SK-N-SH (cell line): ENCODE data around the gene PCYOX1L. TPM values are rescaled to one million over a fixed set of nuclear protein-coding genes. Genes with fewer than 3 reads are reported as not detected.
A peak's percentile ranks its signal among the peaks of the same experiment; 100 is the strongest.

Experiments
- CTCF ChIA-PET: fragments of 300-600, 350-600 bp; formaldehyde crosslinking; extraction: SDS; loops from one replicate; lab custom pipeline; 2021; lab: Yijun Ruan, JAX
- POLR2A ChIA-PET: fragments of 350-600 bp; sonication (Branson Sonifier 250); formaldehyde crosslinking; extraction: SDS; loops from one replicate; lab custom pipeline; 2020; ENCODE audit warnings: antibody characterized with exemption, inconsistent platforms; lab: Yijun Ruan, JAX
- DNase-seq: peaks from one replicate; pipeline ENCODE4 v3.0.0; 2012
- H2AFZ ChIP-seq: fragments of 200-600 bp; sonication (generic); 2 replicates; pipeline ENCODE4 v1.8.1; 2016; ENCODE audit warnings: antibody characterized with exemption, mild to moderate bottlenecking, low read depth
- H3F3A ChIP-seq: fragments of 200-600 bp; sonication (generic); replicated peaks from 2 replicates; pipeline ENCODE3; 2016; ENCODE audit warnings: antibody characterized with exemption, mild to moderate bottlenecking; ENCODE audit not compliant: insufficient read depth
- H3K27ac ChIP-seq, 2 experiments: fragments of 200-500 bp in 1 of 2; fragments of 200-600 bp in 1 of 2; sonication (Bioruptor generic) in 1 of 2; sonication (generic), shearing (Covaris generic) in 1 of 2; 2 replicates each; pipeline versions ENCODE4 v1.5.1 to v1.6.1; 2014 to 2016; ENCODE audit warnings: low read depth in 2 of 2, inconsistent platforms in 1 of 2, low read length in 1 of 2, mild to moderate bottlenecking in 1 of 2, mixed read lengths in 1 of 2
- H3K27me3 ChIP-seq: fragments of 200-600 bp; sonication (generic), shearing (Covaris generic); 2 replicates; pipeline ENCODE4 v1.6.1; 2016; ENCODE audit warnings: mixed run types; ENCODE audit not compliant: insufficient read depth
- H3K36me3 ChIP-seq, 2 experiments: fragments of 200-500 bp in 1 of 2; fragments of 200-600 bp in 1 of 2; sonication (Bioruptor generic) in 1 of 2; sonication (generic) in 1 of 2; replicated peaks in 1 of 2; 2 replicates each; pipeline versions ENCODE3 to v1.5.1; 2014 to 2016; ENCODE audit warnings: low read length in 1 of 2, mild to moderate bottlenecking in 1 of 2; ENCODE audit not compliant: insufficient read depth in 2 of 2, control insufficient read depth in 1 of 2
- H3K4me1 ChIP-seq, 2 experiments: fragments of 200-500 bp in 1 of 2; fragments of 200-600 bp in 1 of 2; sonication (Bioruptor generic) in 1 of 2; sonication (generic), shearing (Covaris generic) in 1 of 2; 2 replicates each; pipeline versions ENCODE4 v1.5.1 to v1.6.1; 2014 to 2016; ENCODE audit warnings: low read depth in 1 of 2, low read length in 1 of 2, mixed run types in 1 of 2; ENCODE audit not compliant: insufficient read depth in 2 of 2, control insufficient read depth in 1 of 2
- H3K4me2 ChIP-seq: fragments of 200-600 bp; sonication (generic), shearing (Covaris generic); 2 replicates; pipeline ENCODE4 v1.6.1; 2017; ENCODE audit warnings: mixed run types
- H3K4me3 ChIP-seq, 2 experiments: fragments of 200-500 bp in 1 of 2; fragments of 200-600 bp in 1 of 2; sonication (Bioruptor generic) in 1 of 2; sonication (generic), shearing (Covaris generic) in 1 of 2; 2 replicates each; pipeline versions ENCODE4 v1.5.1 to v1.8.1; 2014 to 2016; ENCODE audit warnings: low read depth in 2 of 2, inconsistent platforms in 1 of 2, low read length in 1 of 2, mild to moderate bottlenecking in 1 of 2, mixed read lengths in 1 of 2, moderate library complexity in 1 of 2
- H3K79me2 ChIP-seq: fragments of 200-600 bp; sonication (generic); 2 replicates; pipeline ENCODE4 v1.8.1; 2017; ENCODE audit warnings: mild to moderate bottlenecking; ENCODE audit not compliant: insufficient read depth
- H3K9ac ChIP-seq: fragments of 200-600 bp; sonication (generic); 2 replicates; pipeline ENCODE4 v1.6.1; 2017; ENCODE audit warnings: mixed run types
- H3K9me2 ChIP-seq: fragments of 200-600 bp; sonication (generic); 2 replicates; pipeline ENCODE4 v1.6.1; 2017; ENCODE audit warnings: mixed run types
- H3K9me3 ChIP-seq: fragments of 200-600 bp; sonication (generic); 2 replicates; pipeline ENCODE4 v1.6.1; 2017; ENCODE audit warnings: mixed run types, mild to moderate bottlenecking, moderate library complexity
- H4K20me1 ChIP-seq: fragments of 200-600 bp; sonication (generic); 2 replicates; pipeline ENCODE4 v1.6.1; 2017; ENCODE audit warnings: mild to moderate bottlenecking, mixed run types; ENCODE audit not compliant: insufficient read depth
- CHD2 ChIP-seq: fragments of 150-350 bp; IDR thresholded peaks from 2 replicates; pipeline ENCODE4 v1.6.1; 2018; ENCODE audit warnings: low read length; ENCODE audit not compliant: partially characterized antibody
- FOSL2 ChIP-seq: IDR thresholded peaks from 2 replicates; pipeline ENCODE4 v1.4.0; 2012; ENCODE audit warnings: low read depth, mild to moderate bottlenecking, moderate library complexity, borderline replicate concordance
- GATA2 ChIP-seq: sonication (generic); formaldehyde crosslinking; IDR thresholded peaks from 2 replicates; pipeline ENCODE4 v1.5.0; 2020; ENCODE audit warnings: mild to moderate bottlenecking, missing genetic modification reagents
- NRF1 ChIP-seq: IDR thresholded peaks from 2 replicates; pipeline ENCODE4 v1.6.1; 2012; ENCODE audit warnings: low read depth, mild to moderate bottlenecking, low read length
- POLR2AphosphoS5 ChIP-seq: IDR thresholded peaks from 2 replicates; pipeline ENCODE4 v1.6.1; 2012; ENCODE audit warnings: low read depth, low read length
- RAD21 ChIP-seq: IDR thresholded peaks from 2 replicates; pipeline ENCODE4 v1.6.1; 2012; ENCODE audit warnings: mild to moderate bottlenecking, low read length
- REST ChIP-seq: IDR thresholded peaks from 2 replicates; pipeline ENCODE4 v1.6.1; 2012; ENCODE audit warnings: mild to moderate bottlenecking, low read depth, low read length, moderate library complexity
- SIN3A ChIP-seq: IDR thresholded peaks from 2 replicates; pipeline ENCODE4 v1.6.1; 2012; ENCODE audit warnings: low read depth, mild to moderate bottlenecking, low read length, moderate library complexity, borderline replicate concordance
- TAF1 ChIP-seq: IDR thresholded peaks from 2 replicates; pipeline ENCODE4 v1.6.1; 2012; ENCODE audit warnings: low read depth, mild to moderate bottlenecking, low read length, moderate library complexity, borderline replicate concordance
- YY1 ChIP-seq: IDR thresholded peaks from 2 replicates; pipeline ENCODE4 v1.4.0; 2012; ENCODE audit warnings: low read depth, mild to moderate bottlenecking
- ZBTB33 ChIP-seq: IDR thresholded peaks from 2 replicates; pipeline ENCODE4 v1.4.0; 2012; ENCODE audit warnings: low read depth, borderline replicate concordance
- WGBS: methylation state at CpG from one replicate; pipeline ENCODE4 v1.1.6; 2017; ENCODE audit warnings: low lambda C conversion rate; 5-methylcytosine and 5-hydroxymethylcytosine counted together
- polyA plus RNA-seq, 3 experiments: library from polyadenylated mRNA; depleted of rRNA; stranded (reverse); fragments of >200 nt; gene quantifications; 2 replicates each; pipeline ENCODE4 v1.2.3, GENCODE V29; 2012

The PCYOX1L gene
- polyA plus RNA-seq, 1 of the 3 experiments (the other 2 are of a cell fraction), result 17.5 TPM

GRCh38 chr5:149382517-149383220, 24.8 kb downstream of the PCYOX1L start:
- no peaks in the 10 kb centered on the region for H3K79me2 ChIP-seq
- H3F3A ChIP-seq, result no peaks in the 10 kb centered on the region
- ChIA-PET CTCF (interaction anchor here (0.6 to 41.4 kb wide), 19 partner anchors 8 to 793 kb away, joined by 3 to 1751 read pairs (median 4); partner anchors contain the start of gene PCYOX1L), POLR2A (interaction anchor here (1.6 to 4.3 kb wide), 3 partner anchors 40 to 51 kb away, joined by 4 to 40 read pairs (median 16); no protein-coding TSS in a partner anchor)
- no peak for TF ChIP-seq YY1
- no peak for TF ChIP-seq TAF1
- TF ChIP-seq POLR2AphosphoS5, result no peak
- TF ChIP-seq RAD21, result no peak
- no peak for TF ChIP-seq ZBTB33
- no peak for TF ChIP-seq SIN3A
- TF ChIP-seq CHD2, result no peak
- no peak for TF ChIP-seq FOSL2
- no peak for TF ChIP-seq GATA2 (CRISPR knock-in tag)
- no peak for TF ChIP-seq REST
- no peak for TF ChIP-seq NRF1
- H3K4me1 ChIP-seq, result peaks cover 0 to 48% of the 10 kb centered on the region in 2 experiments; a peak in 1 of 4 replicates
- H3K36me3 ChIP-seq, result no peaks in the 10 kb centered on the region
- H2AFZ ChIP-seq, result no peak overlapping the region
- no peak overlapping the region for H3K4me3 ChIP-seq
- no peak overlapping the region for H3K9ac ChIP-seq
- H3K4me2 ChIP-seq, result no peak overlapping the region
- no peak for DNase-seq
- no peaks in the 10 kb centered on the region for H3K27me3 ChIP-seq
- no peaks in the 10 kb centered on the region for H3K9me3 ChIP-seq
- no peaks in the 10 kb centered on the region for H4K20me1 ChIP-seq
- H3K9me2 ChIP-seq, result no peaks in the 10 kb centered on the region
- H3K27ac ChIP-seq, result peak overlapping the region in 1 of 2 experiments; percentile 48; a peak in 1 of 4 replicates
- 84% methylated on average over 12 of the region's 12 CpGs for WGBS
